Measurements from ENCODE around the gene RASGRP2.

The RASGRP2 gene

GRCh38 chr11:64698427-64698826, 45.5 kb downstream of the RASGRP2 start:
- DNase-seq (ENCODE audit: extremely low read depth in 1 of 2, low read depth in 1 of 2): no peak

DNA sequence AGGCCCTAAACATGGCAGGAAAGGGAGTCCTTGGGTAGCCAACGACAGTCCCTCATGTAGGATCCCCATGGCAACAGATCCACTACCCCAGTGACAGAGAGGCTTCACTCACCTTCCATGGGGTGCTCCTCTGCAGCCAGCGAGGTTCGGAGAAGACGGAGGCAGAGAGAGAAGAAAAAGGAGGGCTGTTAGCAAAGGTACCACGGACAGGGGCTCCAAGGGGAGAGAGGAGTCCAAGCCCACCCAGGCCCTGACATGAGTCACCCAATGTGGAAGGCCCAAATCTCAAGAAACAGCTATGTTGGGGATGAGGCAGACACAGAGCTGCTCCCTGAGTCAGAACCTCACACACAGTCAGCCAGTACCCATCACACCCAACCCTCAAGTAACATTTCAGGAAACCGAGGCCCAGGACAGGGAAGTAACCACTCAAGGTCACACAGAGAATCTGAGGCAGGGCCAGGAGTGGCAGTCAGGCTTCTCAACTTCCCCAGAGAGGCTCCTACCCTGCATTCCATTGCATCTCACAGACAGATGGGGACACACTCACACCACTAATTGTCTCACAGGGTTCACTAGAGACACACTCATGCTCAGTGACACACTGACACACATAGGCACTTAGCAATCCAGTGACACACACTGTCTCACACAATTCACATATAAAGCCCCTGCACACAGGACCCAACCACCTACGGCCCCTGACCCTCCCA, 46.1 kb downstream of the RASGRP2 start:
- DNase-seq (ENCODE audit: extremely low read depth in 1 of 2, low read depth in 1 of 2): no peak

DNA sequence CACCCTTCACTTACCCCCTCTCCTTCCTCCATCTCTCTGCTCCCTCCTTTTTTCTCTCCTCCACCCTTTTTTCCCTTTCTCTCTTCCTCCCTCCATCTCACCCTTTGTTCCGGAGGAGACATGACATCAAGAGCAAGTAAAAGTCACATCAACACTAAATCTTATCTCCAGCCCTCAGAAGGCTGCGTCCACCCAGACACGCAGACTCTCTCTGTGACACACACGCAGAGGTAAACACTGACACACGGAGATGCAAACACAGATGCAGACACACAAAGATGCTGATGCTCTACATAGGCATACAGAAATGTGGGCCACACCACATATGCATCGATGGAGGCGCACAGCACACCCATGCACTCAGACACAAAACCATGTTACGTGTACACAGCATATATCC, 47.9 kb downstream of the RASGRP2 start:
- no peak for DNase-seq (ENCODE audit: extremely low read depth in 1 of 2, low read depth in 1 of 2)

DNA sequence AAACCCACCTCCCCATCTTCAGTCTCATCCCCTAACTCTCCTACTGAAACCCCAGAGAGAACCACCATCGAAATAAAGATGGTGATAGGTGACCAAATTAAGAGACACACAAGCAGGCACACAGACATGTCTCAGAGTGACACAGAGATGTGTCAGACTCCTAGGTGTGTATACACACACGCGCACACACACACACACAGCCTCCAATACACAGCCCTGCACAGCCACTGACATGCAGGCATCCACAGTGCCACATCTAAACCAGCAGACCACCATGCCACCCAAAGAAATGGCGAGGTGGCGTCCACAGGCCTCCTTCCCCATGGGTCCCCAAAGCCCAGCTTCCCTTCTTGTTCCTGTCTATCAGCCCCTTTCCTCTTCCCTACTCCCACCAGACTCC, 48.4 kb downstream of the RASGRP2 start:
- DNase-seq (ENCODE audit: extremely low read depth in 1 of 2, low read depth in 1 of 2): no peak

DNA sequence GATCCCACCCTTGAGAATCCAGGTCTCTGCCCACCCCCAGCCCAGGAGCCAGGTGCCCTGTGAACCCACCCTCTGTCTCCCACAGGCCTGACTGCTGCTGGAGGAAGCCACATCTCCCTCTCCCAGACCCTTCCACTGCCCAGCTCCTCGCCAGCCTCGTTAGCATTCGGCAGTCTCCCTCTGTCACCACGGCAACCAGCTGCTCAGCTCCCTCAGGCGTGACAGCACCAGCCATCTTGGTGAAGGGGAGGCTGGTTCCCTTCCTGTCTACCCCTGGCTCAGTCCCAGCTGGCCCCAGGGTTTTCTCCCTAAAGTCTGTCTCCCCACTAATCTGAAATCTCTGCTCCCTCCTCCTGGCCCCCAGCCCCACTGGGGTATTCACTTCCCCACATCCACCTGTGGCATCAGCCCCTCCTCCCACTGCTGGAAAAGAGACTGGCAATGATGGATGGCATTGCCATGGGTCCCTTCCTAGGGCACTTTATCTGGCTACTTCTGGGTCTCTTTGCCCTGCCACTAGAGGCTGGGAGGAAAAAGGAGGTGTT, 49.0 kb downstream of the RASGRP2 start:
- DNase-seq (ENCODE audit: extremely low read depth in 1 of 2, low read depth in 1 of 2): no peak

DNA sequence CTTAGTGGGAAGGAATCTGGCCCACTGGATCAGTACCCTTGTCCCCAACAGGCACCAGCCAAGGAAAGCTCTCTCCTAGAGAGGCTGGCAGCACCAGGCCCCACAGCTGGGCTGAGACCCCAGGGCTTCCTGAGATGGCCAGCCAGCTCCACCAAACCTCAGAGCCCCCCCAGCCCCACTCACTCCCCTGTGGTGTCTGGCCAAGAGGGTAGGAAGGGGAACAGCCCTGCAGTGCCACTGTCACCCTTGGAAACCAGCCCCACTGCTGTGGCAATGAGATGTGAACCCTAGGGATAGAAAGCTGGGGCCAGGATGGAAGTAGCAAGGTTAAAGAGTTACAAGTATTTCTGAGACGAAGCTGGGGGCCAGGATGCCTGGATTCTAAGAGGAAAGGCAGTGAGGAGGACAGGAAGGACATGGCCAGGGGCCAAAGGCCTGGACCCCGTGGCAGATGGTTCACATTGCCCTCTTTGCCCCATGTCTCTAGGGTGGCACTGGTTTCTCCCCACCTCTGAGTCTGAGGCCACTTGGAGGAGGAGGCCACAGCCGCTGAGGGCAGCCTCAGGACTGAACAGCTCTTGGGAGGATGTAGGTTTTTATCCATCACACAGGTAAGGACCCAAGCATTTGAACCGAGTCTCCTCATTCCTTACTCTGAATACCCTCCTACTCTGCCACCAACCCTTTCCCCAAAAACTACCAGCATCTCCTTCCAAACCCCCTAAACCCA, 49.8 kb downstream of the RASGRP2 start:
- DNase-seq (ENCODE audit: extremely low read depth in 1 of 2, low read depth in 1 of 2): no peak

DNA sequence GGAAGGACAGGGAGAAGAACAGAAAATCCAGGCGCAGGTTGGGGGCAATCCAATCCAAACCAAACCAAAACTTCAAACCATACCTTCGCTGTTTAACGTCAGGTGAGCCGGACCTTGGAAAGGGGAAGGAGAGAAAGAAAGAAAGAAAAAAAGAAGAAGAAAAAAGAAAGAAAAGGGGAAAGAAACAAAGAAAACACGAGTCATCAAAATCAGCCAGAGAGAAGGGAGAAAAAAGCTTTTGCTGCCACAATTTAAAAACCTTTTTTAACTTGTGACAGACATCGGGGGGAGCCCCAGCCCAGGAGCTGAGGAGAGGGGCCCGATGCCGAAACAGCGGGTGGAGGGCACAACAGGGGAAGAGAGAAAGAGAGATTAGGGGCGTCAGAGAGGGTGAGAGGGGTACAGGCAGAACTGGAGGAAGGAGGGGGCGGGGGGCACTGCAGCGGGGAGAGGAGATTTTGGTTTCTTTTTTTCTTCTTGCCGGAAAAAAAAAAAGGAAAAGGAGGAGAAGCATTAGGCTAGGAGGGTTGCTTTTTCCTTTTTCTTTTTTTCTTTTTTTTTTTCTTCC, 51.1 kb downstream of the RASGRP2 start:
- DNase-seq (ENCODE audit: extremely low read depth in 1 of 2, low read depth in 1 of 2): no peak

- DNase-seq (ENCODE audit: extremely low read depth in 1 of 2, low read depth in 1 of 2): no peak
These were observed 52.4 kb downstream of the RASGRP2 start for GRCh38 chr11:64691543-64691942.

- no peak for DNase-seq (ENCODE audit: extremely low read depth in 1 of 2, low read depth in 1 of 2)
These were observed 53.7 kb downstream of the RASGRP2 start for GRCh38 chr11:64690235-64690634.

- peak; percentile 81 to 90 for DNase-seq (ENCODE audit: extremely low read depth in 1 of 2, low read depth in 1 of 2)
These were observed 55.4 kb downstream of the RASGRP2 start for GRCh38 chr11:64688534-64688982.

GRCh38 chr11:64687643-64688533, 56.1 kb downstream of the RASGRP2 start:
- DNase-seq (ENCODE audit: extremely low read depth in 1 of 2, low read depth in 1 of 2): no peak

DNA sequence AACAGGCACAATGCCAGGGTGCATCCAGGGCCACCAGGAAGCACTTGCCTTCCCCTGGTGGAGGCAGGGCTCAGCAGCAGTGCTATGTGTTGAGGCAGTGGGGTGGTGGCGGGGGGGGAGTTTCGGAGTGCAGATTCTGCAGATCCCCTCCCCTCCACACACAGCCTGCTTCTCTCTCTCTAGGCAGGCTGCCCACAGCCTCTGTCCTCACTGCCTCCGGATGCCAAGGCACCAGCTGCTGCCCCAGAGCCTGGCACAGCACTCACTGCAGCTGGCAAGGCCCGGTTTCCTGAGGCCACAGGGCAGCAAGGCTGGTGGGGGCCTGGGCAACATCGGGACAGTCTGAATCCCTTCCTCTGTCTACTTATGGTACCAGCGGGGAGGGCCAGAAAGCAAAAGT, 56.7 kb downstream of the RASGRP2 start:
- no peak for DNase-seq (ENCODE audit: extremely low read depth in 1 of 2, low read depth in 1 of 2)

DNA sequence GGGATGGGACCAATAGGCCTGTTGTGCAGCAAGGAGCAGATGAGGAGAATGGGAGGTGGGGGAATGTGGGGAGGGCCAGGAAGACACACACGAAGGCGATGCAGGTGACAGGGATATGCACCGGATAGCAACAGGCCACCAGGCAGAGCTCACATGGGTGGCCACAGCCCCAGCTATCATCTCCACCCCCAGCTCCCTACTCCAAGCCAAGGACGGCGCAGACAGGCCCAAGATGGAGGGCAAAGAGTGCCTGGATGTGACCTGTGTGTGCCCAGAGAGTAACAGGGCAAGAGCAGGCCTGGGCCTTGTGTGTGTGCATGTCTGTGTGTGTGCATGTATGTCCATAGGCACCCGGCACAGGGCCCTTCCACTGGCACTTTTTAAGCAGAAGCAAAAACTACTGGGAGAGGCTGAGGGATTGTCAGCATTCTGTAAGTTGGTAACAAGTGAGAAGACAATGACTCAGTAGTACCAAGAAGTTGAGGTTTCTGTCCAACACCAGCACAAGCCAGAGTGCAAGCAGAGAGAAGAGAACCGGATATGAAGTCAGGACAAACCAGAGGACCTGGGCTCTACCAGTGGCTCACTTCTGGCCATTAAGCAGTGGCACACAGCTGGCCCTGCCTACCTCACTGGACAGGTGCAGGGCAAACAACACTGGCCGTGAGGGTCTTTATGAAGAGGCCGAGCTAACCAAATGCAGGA, 57.3 kb downstream of the RASGRP2 start:
- DNase-seq (ENCODE audit: extremely low read depth in 1 of 2, low read depth in 1 of 2): no peak

GRCh38 chr11:64685536-64685935, 58.4 kb downstream of the RASGRP2 start:
- DNase-seq (ENCODE audit: extremely low read depth in 1 of 2, low read depth in 1 of 2): no peak

DNA sequence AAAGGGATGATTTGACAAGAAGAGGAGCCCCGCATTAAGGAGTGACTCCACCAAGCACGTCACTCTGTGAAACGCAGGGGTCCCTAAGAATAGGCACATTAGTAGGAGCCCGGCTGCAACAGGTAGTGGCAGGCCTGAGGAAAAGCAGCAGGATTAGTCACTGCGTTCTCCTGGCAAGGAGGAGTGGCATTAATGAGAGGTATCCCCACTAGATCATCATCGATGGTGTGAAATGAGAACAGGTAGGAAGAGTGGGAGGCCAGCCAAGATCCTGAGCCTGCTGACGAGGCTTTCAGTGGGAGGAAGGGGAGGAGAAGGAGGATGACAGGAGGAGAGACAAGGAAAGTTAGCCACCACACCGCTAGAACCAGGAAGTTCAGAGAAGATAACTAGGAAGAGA, 59.6 kb downstream of the RASGRP2 start:
- DNase-seq (ENCODE audit: extremely low read depth in 1 of 2, low read depth in 1 of 2): no peak

DNA sequence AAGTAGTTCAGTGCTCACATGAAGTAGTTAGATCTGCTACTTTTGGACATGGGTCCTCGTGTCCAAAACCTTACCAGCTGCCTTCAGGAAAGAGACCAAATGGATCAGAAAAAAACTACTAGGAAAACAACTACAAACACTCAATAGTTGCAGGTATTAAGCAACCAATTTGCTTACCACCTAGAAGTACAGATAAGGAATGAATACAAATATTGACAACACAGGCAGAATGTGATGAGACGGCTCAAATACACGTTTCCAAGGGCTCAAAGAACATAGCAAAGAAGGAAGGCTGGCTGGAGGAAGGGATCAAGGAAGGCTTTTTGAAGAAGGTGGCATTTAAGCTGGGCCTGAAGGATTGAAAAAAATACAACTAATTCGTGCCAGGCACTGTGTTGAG, 62.8 kb downstream of the RASGRP2 start:
- no peak for DNase-seq (ENCODE audit: extremely low read depth in 1 of 2, low read depth in 1 of 2)

DNA sequence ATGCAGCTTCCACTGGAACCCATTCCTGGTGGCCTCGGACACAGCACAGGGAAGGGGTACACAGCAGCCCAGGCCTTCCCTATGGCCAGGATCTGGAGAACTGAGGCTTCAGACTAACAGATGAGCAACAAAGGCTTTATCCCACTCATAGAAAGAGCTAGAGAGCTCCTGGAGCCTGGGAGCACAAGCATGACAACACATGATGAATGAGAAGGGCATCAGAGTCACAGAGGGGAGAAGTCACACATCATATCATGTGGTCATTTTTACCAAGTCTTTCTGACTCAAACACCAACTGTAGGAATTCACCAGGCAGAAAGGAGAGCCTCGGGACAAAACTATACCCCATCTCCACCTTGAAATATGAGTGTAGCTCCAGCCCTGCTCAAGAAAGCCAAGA, 64.1 kb downstream of the RASGRP2 start:
- no peak for DNase-seq (ENCODE audit: extremely low read depth in 1 of 2, low read depth in 1 of 2)

DNA sequence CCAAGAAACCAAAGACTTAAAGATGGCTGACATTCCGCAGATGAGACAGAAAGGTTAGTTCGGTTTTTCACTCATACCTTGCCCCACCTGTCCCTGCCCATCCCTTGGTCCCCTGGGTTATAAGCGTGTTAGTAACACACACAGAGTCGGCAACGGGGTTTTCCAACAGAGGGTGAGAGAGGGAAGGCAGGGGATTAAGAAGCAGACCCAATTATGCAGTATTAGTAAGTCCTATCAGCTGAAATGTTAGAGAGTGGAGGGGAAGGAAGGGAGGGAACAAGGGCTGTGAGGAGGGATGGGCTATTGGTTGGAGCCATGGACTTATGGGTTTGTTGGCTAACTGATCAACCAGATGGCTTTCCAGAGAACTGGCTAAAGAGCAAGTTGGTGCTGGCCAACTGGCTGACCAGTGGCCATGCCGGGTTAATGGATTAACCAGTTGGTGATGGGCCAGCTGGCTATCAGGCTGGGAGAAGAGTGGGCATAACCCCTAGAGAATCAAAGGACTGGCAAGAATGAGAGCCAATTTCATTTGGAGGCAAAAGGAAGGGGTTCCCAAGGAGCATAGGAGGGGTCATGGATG, 66.4 kb downstream of the RASGRP2 start:
- DNase-seq (ENCODE audit: extremely low read depth in 1 of 2, low read depth in 1 of 2): no peak

All from activated CD8-positive, alpha-beta memory T cell treated with anti-CD3 and anti-CD28 coated beads for 1 hour (primary cell).